Inflammatory macrophage (primary cell): Measurements from ENCODE around the gene SLC37A1.
A peak's percentile ranks its signal among the peaks of the same experiment; 100 is the strongest.

Experiments
- DNase-seq, 2 donors: peaks; one replicate each; pipeline ENCODE4 v3.0.0-alpha.2; 2020 to 2022

Gene SLC37A1

GRCh38 chr21:42564561-42564971 lies 50.9 kb downstream of the SLC37A1 start:
- no peak for DNase-seq

DNA sequence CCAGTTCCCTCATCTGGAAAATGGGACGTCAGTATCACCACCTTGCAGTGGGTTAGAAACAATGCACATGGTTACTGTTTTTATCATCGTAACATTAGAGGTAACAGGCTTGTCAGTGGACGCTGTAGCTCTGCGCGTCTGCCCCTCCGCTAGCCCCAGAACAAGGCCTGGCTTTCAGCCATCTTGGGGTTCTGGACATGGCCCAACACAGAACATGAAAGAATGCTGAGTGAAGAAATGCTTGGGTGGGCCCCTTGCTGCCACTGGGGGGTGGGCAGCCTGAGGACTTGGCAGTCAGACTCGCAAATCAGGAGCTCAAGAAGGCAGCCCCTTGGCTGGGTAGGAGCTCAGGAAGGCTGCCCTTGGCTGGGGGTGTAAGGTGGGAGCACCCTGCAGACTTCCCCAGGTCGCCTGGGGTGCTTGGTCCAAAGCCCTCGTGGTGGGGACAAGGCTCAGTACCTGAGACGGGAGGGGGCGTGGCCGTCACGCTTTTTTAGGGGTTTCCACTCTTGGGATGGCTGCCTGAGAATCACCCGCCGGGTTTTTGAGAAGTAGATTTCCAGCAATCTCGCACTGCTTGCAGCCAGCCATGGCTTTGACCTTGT lies 51.7 kb downstream of the SLC37A1 start:
- DNase-seq = no peak

- DNase-seq = no peak
Observed at GRCh38 chr21:42565886-42566523, 52.4 kb downstream of the SLC37A1 start.

GRCh38 chr21:42566524-42567213 lies 53.0 kb downstream of the SLC37A1 start:
- DNase-seq = no peak

DNA sequence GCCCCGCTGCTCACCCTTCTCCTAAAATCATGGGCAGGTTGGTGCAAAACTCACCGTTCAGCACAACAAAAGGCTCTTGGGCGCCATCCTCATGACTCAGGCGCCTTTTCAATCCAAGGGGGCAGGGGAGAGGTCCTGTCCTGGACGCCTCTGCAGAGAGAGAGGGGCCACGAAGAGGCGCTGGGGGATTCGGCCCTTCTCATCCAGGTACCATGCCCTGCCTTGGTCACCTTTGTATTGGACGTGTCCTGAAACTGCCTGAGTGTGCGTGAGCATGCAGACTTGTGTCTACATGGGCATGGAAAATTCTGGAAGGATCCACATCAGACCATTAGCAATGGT lies 53.5 kb downstream of the SLC37A1 start:
- no peak for DNase-seq

- DNase-seq = no peak
Observed at GRCh38 chr21:42567861-42568260, 54.2 kb downstream of the SLC37A1 start.

DNA sequence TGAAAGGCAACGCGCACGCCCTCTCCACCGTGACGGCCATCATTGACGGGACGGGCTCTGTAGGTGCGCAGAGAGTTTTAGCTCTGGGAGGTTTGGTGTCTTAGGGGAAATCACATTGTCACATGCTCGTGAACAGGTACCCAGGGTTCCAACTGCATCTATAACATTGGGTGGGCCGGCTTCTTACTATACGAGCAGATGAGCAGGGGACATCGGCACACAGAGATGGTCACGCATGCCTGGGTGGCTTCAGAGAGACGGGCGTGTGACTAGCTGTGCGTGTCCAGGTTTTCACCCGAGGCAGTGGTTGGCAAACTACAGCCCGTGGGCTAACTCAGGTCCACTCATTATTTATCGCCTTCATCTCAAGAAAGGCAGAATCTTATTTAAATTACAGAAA lies 54.7 kb downstream of the SLC37A1 start:
- no peak for DNase-seq

- DNase-seq = no peak
Observed at GRCh38 chr21:42568866-42569731, 55.4 kb downstream of the SLC37A1 start.

DNA sequence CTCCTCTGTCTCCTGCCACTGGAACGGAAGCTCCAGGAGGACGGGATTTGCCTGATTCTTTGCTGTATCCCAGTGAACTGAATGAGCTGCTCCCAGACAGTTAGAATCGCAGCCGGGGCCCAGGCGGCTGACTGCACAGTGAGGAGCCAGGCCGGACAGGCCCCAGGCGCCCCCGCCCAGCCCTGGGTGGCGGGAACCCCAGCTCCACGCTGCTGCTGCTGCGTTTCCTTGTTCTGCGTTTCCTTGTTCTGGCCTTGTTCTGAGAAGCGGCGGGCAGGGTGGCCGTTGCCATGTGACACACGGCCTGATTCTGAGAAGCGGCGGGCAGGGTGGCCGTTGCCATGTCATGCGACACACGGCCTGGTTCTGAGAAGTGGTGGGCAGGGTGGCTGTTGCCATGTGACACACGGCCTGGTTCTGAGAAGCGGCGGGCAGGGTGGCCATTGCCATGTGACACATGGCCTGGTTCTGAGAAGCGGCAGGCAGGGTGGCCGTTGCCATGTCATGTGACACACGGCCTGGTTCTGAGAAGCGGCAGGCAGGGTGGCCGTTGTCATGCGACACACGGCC lies 56.2 kb downstream of the SLC37A1 start:
- peak; percentile 40 to 79 for DNase-seq

GRCh38 chr21:42570362-42570761 lies 56.7 kb downstream of the SLC37A1 start:
- peak in 1 of 2 donors; percentile 3 for DNase-seq

GRCh38 chr21:42570841-42571387 lies 57.3 kb downstream of the SLC37A1 start:
- no peak for DNase-seq

GRCh38 chr21:42571391-42572150 lies 57.9 kb downstream of the SLC37A1 start:
- no peak for DNase-seq

- no peak for DNase-seq
Observed at GRCh38 chr21:42572906-42573495, 59.3 kb downstream of the SLC37A1 start.

DNA sequence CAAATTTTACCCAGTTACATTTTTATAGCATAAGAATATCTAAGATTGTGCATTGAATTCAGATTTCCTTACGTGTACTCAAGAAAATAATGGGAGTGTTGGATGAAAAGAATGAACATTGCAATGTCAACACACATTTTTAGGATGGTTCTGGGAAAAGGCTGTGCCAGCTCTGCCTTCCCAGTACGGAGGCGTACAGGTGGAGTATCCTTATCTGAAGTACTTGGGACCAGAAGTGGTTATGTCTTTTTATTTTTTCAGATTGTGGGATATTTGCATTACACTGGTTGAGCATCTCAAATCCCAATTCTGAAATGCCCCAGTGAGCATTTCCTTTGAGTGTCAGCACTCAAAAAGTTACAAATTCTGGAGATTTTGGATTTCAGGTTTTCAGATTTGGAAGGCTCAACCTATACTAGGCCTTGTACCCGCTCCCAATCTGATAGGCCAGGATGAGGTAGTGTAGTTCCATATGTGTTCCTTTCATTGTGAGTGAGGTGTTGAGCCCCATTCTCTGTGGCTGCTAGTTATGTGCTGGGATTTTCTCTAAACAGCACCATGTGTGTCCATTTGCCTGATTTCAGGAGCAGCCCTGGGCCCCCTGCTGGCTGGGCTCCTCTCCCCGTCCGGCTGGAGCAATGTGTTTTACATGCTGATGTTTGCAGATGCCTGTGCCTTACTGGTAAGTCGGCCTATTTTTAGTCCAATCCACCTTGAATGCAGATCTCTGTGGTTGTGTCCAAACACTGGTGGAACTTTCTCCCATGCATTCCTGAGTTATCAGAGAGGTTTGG lies 60.8 kb downstream of the SLC37A1 start:
- no peak for DNase-seq

GRCh38 chr21:42575111-42575510 lies 61.5 kb downstream of the SLC37A1 start:
- no peak for DNase-seq

- DNase-seq = no peak
Observed at GRCh38 chr21:42576639-42577038, 63.0 kb downstream of the SLC37A1 start.

DNA sequence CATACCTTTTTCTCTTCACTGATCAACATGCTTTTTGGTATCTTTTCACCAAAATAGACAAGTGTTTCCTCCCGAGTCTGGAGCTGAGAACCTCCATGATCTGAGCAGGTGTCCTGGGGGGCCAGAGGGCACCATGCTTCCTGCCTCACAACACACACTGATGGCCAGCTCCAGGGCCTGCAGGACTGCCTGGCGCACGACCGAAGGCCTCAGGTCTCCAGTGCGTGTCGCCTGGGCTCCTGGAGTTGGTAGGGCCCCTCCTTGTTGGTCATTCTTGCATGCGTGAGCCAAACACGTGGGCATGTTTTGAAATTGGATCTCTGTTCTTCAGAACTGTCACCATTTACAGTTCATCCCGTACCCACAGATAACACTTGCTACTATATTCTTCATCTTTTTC lies 64.4 kb downstream of the SLC37A1 start:
- DNase-seq = no peak

GRCh38 chr21:42578761-42579415 lies 65.2 kb downstream of the SLC37A1 start:
- DNase-seq = no peak

- DNase-seq = no peak
Observed at GRCh38 chr21:42579456-42580075, 65.9 kb downstream of the SLC37A1 start.
